DND-41 (cell line): ENCODE data around the gene PROK2.

Source experiments
- CTCF ChIP-seq: IDR thresholded peaks from 2 replicates; pipeline ENCODE4 v1.5.1; 2012; ENCODE audit warnings: borderline replicate concordance, low read length, moderate library complexity, mild to moderate bottlenecking; ENCODE audit not compliant: poor library complexity, severe bottlenecking; ENCODE audit errors: extremely low read depth
- EZH2 ChIP-seq: IDR thresholded peaks from 3 replicates; pipeline ENCODE4 v1.6.1; 2012; ENCODE audit warnings: borderline replicate concordance, low read depth, mild to moderate bottlenecking, moderate library complexity, low read length, inconsistent platforms; ENCODE audit not compliant: severe bottlenecking

GRCh38 chr3:71821116-71821515 lies 36.2 kb upstream of the PROK2 start:
- TF ChIP-seq CTCF = no peak
- no peak for TF ChIP-seq EZH2
